ENCODE results near the gene COPS7B. TPM values are rescaled to one million over a fixed set of nuclear protein-coding genes. Genes with fewer than 3 reads are reported as not detected.

Gene COPS7B
- total and polyA plus RNA-seq, 2 of the 8 experiments (the other 6 are each of a cell fraction or from before 2014, with no cell fraction given), result 62.2 to 72.1 TPM

DNA sequence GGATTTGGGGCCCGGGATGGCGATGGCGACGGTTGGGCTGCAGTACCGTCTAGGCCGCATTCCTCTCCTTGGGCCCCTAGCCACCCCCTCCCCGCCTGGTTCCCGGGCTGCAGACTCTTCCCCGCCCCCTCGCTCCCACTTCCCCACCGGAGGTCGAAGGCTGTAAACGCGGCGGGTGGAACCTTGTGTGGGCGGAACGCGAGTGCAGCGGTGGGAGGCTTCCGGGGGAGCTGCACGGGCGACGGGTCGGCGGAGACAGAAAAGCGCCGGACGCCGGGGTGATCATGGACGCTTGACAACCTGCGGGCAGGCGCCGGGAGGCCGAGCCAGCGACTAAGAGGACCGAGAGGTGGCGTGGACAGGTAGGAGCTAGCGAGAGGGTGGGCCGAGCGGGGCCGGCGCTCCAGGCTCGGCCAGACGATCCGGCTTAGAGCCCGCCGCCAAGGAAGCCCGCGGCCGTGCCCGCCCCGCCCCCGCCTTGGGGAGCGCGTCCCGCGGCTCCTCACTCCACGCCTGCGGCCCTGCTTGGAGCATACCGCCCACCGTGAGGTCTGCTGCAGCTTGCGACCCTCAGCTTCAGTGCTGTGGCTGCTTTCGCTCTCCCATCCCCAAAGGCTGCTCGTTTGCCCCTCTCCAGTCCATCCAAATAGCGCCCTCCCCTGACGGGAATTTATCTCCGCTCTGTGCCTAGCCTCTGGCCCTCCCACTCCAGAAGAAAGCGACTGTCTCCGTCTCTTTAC is at the start of gene COPS7B (continued):
- TF ChIP-seq TEAD4 (IDR thresholded peaks at IDR 0.05; ENCODE audit: low read depth, low read length), result peak; percentile 95
- TF ChIP-seq, protein P1, sequence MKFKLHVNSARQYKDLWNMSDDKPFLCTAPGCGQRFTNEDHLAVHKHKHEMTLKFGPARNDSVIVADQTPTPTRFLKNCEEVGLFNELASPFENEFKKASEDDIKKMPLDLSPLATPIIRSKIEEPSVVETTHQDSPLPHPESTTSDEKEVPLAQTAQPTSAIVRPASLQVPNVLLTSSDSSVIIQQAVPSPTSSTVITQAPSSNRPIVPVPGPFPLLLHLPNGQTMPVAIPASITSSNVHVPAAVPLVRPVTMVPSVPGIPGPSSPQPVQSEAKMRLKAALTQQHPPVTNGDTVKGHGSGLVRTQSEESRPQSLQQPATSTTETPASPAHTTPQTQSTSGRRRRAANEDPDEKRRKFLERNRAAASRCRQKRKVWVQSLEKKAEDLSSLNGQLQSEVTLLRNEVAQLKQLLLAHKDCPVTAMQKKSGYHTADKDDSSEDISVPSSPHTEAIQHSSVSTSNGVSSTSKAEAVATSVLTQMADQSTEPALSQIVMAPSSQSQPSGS (IDR thresholded peaks at IDR 0.05; ENCODE audit: low read length), result no peak
- no peak for TF ChIP-seq CBX5 (IDR thresholded peaks at IDR 0.05; ENCODE audit: low read depth, low read length)
- peak; percentile 97 for TF ChIP-seq GABPA (IDR thresholded peaks at IDR 0.05; ENCODE audit: borderline replicate concordance, insufficient read depth, low read length)
- no peak for TF ChIP-seq KDM4A (IDR thresholded peaks at IDR 0.05; ENCODE audit: low read depth, low read length, severe bottlenecking)
- peak; percentile 3 for TF ChIP-seq NANOG (IDR thresholded peaks at IDR 0.05; ENCODE audit: insufficient read depth, low read depth, low read length, poor library complexity, severe bottlenecking)
- TF ChIP-seq SP4 (IDR thresholded peaks at IDR 0.05; ENCODE audit: low read length), result peak; percentile 89; the same call in 1 of the 2 replicates
- peak; percentile 77; the same call in 1 of the 2 replicates for TF ChIP-seq TCF12 (IDR thresholded peaks at IDR 0.05; ENCODE audit: low read depth, low read length)
- no peak for TF ChIP-seq GTF2F1 (IDR thresholded peaks at IDR 0.05; ENCODE audit: borderline replicate concordance, low read depth, low read length)
- TF ChIP-seq HDAC2 (IDR thresholded peaks at IDR 0.05; ENCODE audit: borderline replicate concordance in 1 of 2, low read depth in 2 of 2, low read length in 2 of 2), result peak; percentile 92 to 99; a peak in 3 of 4 replicates
- TF ChIP-seq CEBPB (IDR thresholded peaks at IDR 0.05; ENCODE audit: low read depth, low read length), result no peak; the same call in 1 of the 2 replicates
- no peak for TF ChIP-seq CBX8 (IDR thresholded peaks at IDR 0.05; ENCODE audit: borderline replicate concordance, low read depth, low read length)
- no peak for TF ChIP-seq SP2 (IDR thresholded peaks at IDR 0.05; ENCODE audit: low read length)
- peak; percentile 49 to 60 for TF ChIP-seq RAD21 (IDR thresholded peaks at IDR 0.05 in 1 of 2, conservative IDR thresholded peaks at IDR 0.05 in 1 of 2; ENCODE audit: low read depth in 2 of 2, low read length in 2 of 2)
- peak; percentile 56 for TF ChIP-seq SP1 (IDR thresholded peaks at IDR 0.05; ENCODE audit: low read depth, low read length)
- peak; percentile 53; the same call in 1 of the 2 replicates for TF ChIP-seq SRF (IDR thresholded peaks at IDR 0.05; ENCODE audit: low read depth, low read length)
- peak; percentile 57; the same call in 1 of the 2 replicates for TF ChIP-seq JUN (IDR thresholded peaks at IDR 0.05; ENCODE audit: low read depth, low read length)
- peak; percentile 58; the same call in 1 of the 2 replicates for TF ChIP-seq FOSL1 (IDR thresholded peaks at IDR 0.05; ENCODE audit: insufficient read depth, low read depth, low read length)
- TF ChIP-seq SIN3A (conservative IDR thresholded peaks at IDR 0.05 in 1 of 2, IDR thresholded peaks at IDR 0.05 in 1 of 2; ENCODE audit: low read depth in 1 of 2, low read length in 2 of 2), result peak in 1 of 2 experiments; percentile 90; a peak in 3 of 4 replicates
- TF ChIP-seq RFX5 (IDR thresholded peaks at IDR 0.05; ENCODE audit: borderline replicate concordance, low read depth, low read length), result no peak
- peak; percentile 92 for TF ChIP-seq YY1 (IDR thresholded peaks at IDR 0.05; ENCODE audit: low read depth, low read length)

Data from H1 (cell line).